ENCODE measurements around the gene ADAMTS17.

- TF ChIP-seq EZH2phosphoT487 (IDR thresholded peaks at IDR 0.05) = no peak
- TF ChIP-seq CTCF (IDR thresholded peaks at IDR 0.05) = no peak
Observed at GRCh38 chr15:100253640-100254039, 88.1 kb downstream of the ADAMTS17 start.

All from neural progenitor cell (in vitro differentiated cells).